Body of pancreas (tissue), 4 donors: ENCODE data around the gene SLC27A3. TPM values are rescaled to one million over a fixed set of nuclear protein-coding genes. Genes with fewer than 3 reads are reported as not detected.

Source experiments
- ATAC-seq: fragments of 150-250 bp; one replicate; pipeline ENCODE4 v1.9.1; 2016
- DNase-seq, 4 donors: peaks; one replicate each; pipeline ENCODE4 v3.0.0-alpha.2; 2019
- H3K27ac ChIP-seq, 4 donors: fragments of 200-600 bp; sonication (generic); 1 replicate in 3 of 4; 2 replicates in 1 of 4; pipeline versions ENCODE4 v1.5.1 to v1.6.1; 2016 to 2019; ENCODE audit warnings: mild to moderate bottlenecking in 1 of 4, mixed read lengths in 1 of 4, moderate library complexity in 1 of 4
- H3K27me3 ChIP-seq, 2 donors: fragments of 200-600 bp; sonication (generic); one replicate each; pipeline ENCODE4 v1.6.0; 2016; ENCODE audit warnings: mild to moderate bottlenecking in 1 of 2
- H3K36me3 ChIP-seq, 2 donors: fragments of 200-600 bp; sonication (generic); replicated peaks in 1 of 2; 2 replicates each; pipeline ENCODE4 v1.5.1; 2016; ENCODE audit warnings: low read depth in 2 of 2; ENCODE audit not compliant: insufficient read depth in 1 of 2
- H3K4me1 ChIP-seq: fragments of 200-600 bp; sonication (generic); one replicate; pipeline ENCODE4 v1.6.0; 2016
- H3K4me3 ChIP-seq, 2 donors: fragments of 200-600 bp; sonication (generic); 1 replicate in 1 of 2; 2 replicates in 1 of 2; pipeline ENCODE4 v1.5.1; 2016 to 2019
- H3K9me3 ChIP-seq, 3 donors: fragments of 200-600 bp; sonication (generic); 1 replicate in 2 of 3; 2 replicates in 1 of 3; pipeline ENCODE4 v1.5.1; 2016
- POLR2A ChIP-seq, 3 donors: fragments of 450-650 bp; IDR thresholded peaks; one replicate each; pipeline ENCODE4 v1.6.1; 2016; ENCODE audit warnings: antibody characterized with exemption in 3 of 3, mild to moderate bottlenecking in 2 of 3
- WGBS, 2 donors: methylation state at CpG; one replicate each; pipeline ENCODE4 v1.1.5; 2017; 5-methylcytosine and 5-hydroxymethylcytosine counted together
- intact Hi-C: fragments of 100-400 bp; cut with DNase I; formaldehyde crosslinking; loops from one replicate; pipeline ENCODE4 v1.15.1; 2023
- total RNA-seq, 2 donors: library from RNA; depleted of rRNA; stranded (reverse); fragments of >200 nt; gene quantifications; one replicate each; pipeline ENCODE4 v1.1.0, GENCODE V29; 2016
- TF ChIP-seq, protein P1 (sequence below), 7 experiments: fragments of 450-650 bp in 4 of 7; fragments of 200-600 bp in 3 of 7; sonication (generic) in 3 of 7; IDR thresholded peaks; one replicate each; pipeline ENCODE4 v1.5.1; 2016 to 2019; ENCODE audit warnings: antibody characterized with exemption in 7 of 7

Gene SLC27A3
- total RNA-seq, 2 donors from 2014 or later = 15.0 to 21.1 TPM

GRCh38 chr1:153776352-153776751 is 1.1 kb downstream of the SLC27A3 start:
- ATAC-seq = no peak
- DNase-seq = no peak
- peaks cover 62% of the 10 kb centered on the region for H3K4me1 ChIP-seq

DNA sequence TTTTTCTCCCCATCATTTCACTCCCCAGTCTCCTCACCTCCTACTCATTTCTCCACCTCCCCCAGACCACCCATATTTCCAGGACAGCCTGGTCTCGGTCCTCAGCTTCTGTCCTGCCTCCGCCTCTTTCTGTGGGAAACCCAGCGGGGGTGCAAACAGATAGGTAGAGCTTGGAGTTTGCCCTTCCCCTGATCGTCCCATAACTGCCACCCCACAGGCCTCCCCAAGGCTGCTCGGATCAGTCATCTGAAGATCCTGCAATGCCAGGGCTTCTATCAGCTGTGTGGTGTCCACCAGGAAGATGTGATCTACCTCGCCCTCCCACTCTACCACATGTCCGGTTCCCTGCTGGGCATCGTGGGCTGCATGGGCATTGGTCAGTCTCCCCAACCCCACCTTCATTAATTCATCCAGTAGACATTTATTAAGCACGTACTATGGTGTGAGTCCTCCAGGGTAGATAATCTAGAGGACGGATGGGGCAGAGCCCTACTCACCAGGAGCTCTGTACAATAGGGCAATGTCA is 1.7 kb downstream of the SLC27A3 start:
- 86 to 90% methylated on average over 10 of the region's 10 CpGs for WGBS, 2 donors
- H3K4me1 ChIP-seq = peaks cover 63% of the 10 kb centered on the region
- H3K9me3 ChIP-seq = no peaks in the 10 kb centered on the region
- intact Hi-C loops = no loop called here
- H3K36me3 ChIP-seq = no peaks in the 10 kb centered on the region
- ATAC-seq = no peak
- TF ChIP-seq, protein P1, sequence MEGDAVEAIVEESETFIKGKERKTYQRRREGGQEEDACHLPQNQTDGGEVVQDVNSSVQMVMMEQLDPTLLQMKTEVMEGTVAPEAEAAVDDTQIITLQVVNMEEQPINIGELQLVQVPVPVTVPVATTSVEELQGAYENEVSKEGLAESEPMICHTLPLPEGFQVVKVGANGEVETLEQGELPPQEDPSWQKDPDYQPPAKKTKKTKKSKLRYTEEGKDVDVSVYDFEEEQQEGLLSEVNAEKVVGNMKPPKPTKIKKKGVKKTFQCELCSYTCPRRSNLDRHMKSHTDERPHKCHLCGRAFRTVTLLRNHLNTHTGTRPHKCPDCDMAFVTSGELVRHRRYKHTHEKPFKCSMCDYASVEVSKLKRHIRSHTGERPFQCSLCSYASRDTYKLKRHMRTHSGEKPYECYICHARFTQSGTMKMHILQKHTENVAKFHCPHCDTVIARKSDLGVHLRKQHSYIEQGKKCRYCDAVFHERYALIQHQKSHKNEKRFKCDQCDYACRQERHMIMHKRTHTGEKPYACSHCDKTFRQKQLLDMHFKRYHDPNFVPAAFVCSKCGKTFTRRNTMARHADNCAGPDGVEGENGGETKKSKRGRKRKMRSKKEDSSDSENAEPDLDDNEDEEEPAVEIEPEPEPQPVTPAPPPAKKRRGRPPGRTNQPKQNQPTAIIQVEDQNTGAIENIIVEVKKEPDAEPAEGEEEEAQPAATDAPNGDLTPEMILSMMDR (IDR thresholded peaks at IDR 0.05) = no peak
- no peak for TF ChIP-seq POLR2A (IDR thresholded peaks at IDR 0.05)
- H3K27ac ChIP-seq = peak overlapping the region in 2 of 4 donors; percentile 7 to 31
- DNase-seq = no peak
- H3K4me3 ChIP-seq = no peak overlapping the region
- no peaks in the 10 kb centered on the region for H3K27me3 ChIP-seq

More at GRCh38 chr1:153776352-153776751, 1.1 kb downstream of the SLC27A3 start:
- Histone ChIP-seq H3K36me3 (peaks cover 0 to 2% of the 10 kb centered on the region in 2 donors), H3K27me3 (no peaks in the 10 kb centered on the region), H3K27ac (peak overlapping the region; percentile 65 to 86 (median 78)), H3K9me3 (no peaks in the 10 kb centered on the region), H3K4me3 (no peak overlapping the region)
- WGBS, 2 donors = 56 to 64% methylated on average over 6 to 10 of the region's 10 CpGs
- TF ChIP-seq, protein P1 (IDR thresholded peaks at IDR 0.05) = no peak
- no peak for TF ChIP-seq POLR2A (IDR thresholded peaks at IDR 0.05)
- intact Hi-C loops = no loop called here

DNA sequence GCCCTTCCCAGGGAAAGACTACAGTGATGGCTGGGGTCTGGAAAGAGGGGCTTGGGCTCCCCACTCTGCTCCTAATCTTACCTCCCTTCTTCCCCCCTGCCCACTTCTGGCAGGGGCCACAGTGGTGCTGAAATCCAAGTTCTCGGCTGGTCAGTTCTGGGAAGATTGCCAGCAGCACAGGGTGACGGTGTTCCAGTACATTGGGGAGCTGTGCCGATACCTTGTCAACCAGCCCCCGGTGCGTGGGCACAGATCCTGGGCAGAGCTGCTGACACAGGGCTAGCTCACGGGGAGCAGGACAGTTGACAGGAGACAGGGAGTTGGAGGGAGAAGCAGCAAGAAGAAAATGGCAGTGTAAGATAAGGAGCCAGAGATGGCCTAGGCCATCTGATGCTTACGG is 2.4 kb downstream of the SLC27A3 start:
- DNase-seq (peak; percentile 58 to 74 (median 72)), ATAC-seq (no peak)
- Histone ChIP-seq H3K4me1 (peaks cover 67% of the 10 kb centered on the region), H3K36me3 (no peaks in the 10 kb centered on the region), H3K27me3 (no peaks in the 10 kb centered on the region), H3K4me3 (no peak overlapping the region), H3K9me3 (no peaks in the 10 kb centered on the region), H3K27ac (peak overlapping the region in 2 of 4 donors; percentile 7 to 31)
- TF ChIP-seq, protein P1 (IDR thresholded peaks at IDR 0.05) = no peak
- no peak for TF ChIP-seq POLR2A (IDR thresholded peaks at IDR 0.05)
- 20 to 29% methylated on average over 7 of the region's 7 CpGs for WGBS, 2 donors
- intact Hi-C loops = no loop called here

GRCh38 chr1:153778051-153778823 is 3.0 kb downstream of the SLC27A3 start:
- 89 to 92% methylated on average over 19 to 22 of the region's 22 CpGs for WGBS, 2 donors
- H3K4me3 ChIP-seq = no peak overlapping the region
- DNase-seq = no peak

More at GRCh38 chr1:153778051-153778823, 3.0 kb downstream of the SLC27A3 start:
- Histone ChIP-seq H3K27ac (peak overlapping the region in 3 of 4 donors; percentile 3 to 31 (median 7)), H3K9me3 (no peaks in the 10 kb centered on the region), H3K36me3 (no peaks in the 10 kb centered on the region), H3K27me3 (no peaks in the 10 kb centered on the region), H3K4me1 (peaks cover 73% of the 10 kb centered on the region)
- TF ChIP-seq POLR2A (IDR thresholded peaks at IDR 0.05) = no peak
- TF ChIP-seq, protein P1 (IDR thresholded peaks at IDR 0.05) = no peak
- no peak for ATAC-seq
- intact Hi-C loops = no loop called here
